HepG2 (cell line): ENCODE measurements around the gene BCL6. TPM values are rescaled to one million over a fixed set of nuclear protein-coding genes. Genes with fewer than 3 reads are reported as not detected.

Experiments used
- ATM ChIP-seq: fragments of 450-650 bp; IDR thresholded peaks from 2 replicates; pipeline ENCODE4 v1.7.1; 2017; ENCODE audit warnings: mild to moderate bottlenecking, borderline replicate concordance
- HNRNPK ChIP-seq: fragments of 200-400 bp; formaldehyde crosslinking; IDR thresholded peaks from 2 replicates; pipeline ENCODE4 v1.6.1; 2018; ENCODE audit warnings: low read length, low read depth, moderate library complexity, mild to moderate bottlenecking; ENCODE audit not compliant: poor library complexity, severe bottlenecking
- KLF13 ChIP-seq: sonication (generic); formaldehyde crosslinking; IDR thresholded peaks from 2 replicates; pipeline ENCODE4 v1.4.0; 2020; ENCODE audit warnings: mild to moderate bottlenecking, missing genetic modification reagents
- PCBP1 ChIP-seq: fragments of 200-400 bp; formaldehyde crosslinking; IDR thresholded peaks from 2 replicates; pipeline ENCODE4 v1.6.1; 2017; ENCODE audit warnings: mild to moderate bottlenecking, low read depth, low read length, borderline replicate concordance
- TSC22D2 ChIP-seq: sonication (generic); formaldehyde crosslinking; IDR thresholded peaks from 2 replicates; pipeline ENCODE4 v1.5.1; 2020; ENCODE audit warnings: missing genetic modification reagents, mild to moderate bottlenecking, borderline replicate concordance
- YY1 ChIP-seq: IDR thresholded peaks from 2 replicates; pipeline ENCODE4 v1.6.1; 2011; ENCODE audit warnings: low read length, low read depth, moderate library complexity, mild to moderate bottlenecking; ENCODE audit not compliant: insufficient read depth, insufficient replicate concordance
- ZNF225 ChIP-seq: sonication (generic); formaldehyde crosslinking; IDR thresholded peaks from 2 replicates; pipeline ENCODE4 v1.4.0; 2020; ENCODE audit warnings: mild to moderate bottlenecking, missing genetic modification reagents
- ZNF646 ChIP-seq: sonication (generic); formaldehyde crosslinking; IDR thresholded peaks from 2 replicates; pipeline ENCODE4 v1.9.0; 2021; ENCODE audit warnings: mild to moderate bottlenecking, missing genetic modification reagents
- polyA plus RNA-seq, 8 experiments: library from polyadenylated mRNA; depleted of rRNA in 3 of 8; stranded (reverse) in 7 of 8; unstranded in 1 of 8; fragments of >200 nt; fragmentation: Illumina TruSeq in 4 of 8; extraction: Trizol in 4 of 8; gene quantifications; 2 replicates each; pipeline versions ENCODE4 v1.2.1 to v1.2.3, GENCODE V29; 2011 to 2016; ENCODE audit warnings: low read depth in 4 of 8, missing spikeins in 1 of 8, mixed read lengths in 1 of 8; ENCODE audit not compliant: insufficient read depth in 1 of 8
- total RNA-seq, 5 experiments: library from RNA; depleted of rRNA; stranded (reverse); fragments of >200 nt; fragmentation: Illumina TruSeq; extraction: Trizol; gene quantifications; 2 replicates each; pipeline ENCODE4 v1.2.3, GENCODE V29; 2016; ENCODE audit warnings: low read depth in 1 of 5
- TF ChIP-seq, protein P1 (sequence below): sonication (generic); formaldehyde crosslinking; IDR thresholded peaks from 2 replicates; pipeline ENCODE4 v1.5.0; 2020; ENCODE audit warnings: mild to moderate bottlenecking, missing genetic modification reagents
- TF ChIP-seq, protein P2 (sequence below): sonication (generic); formaldehyde crosslinking; conservative IDR thresholded peaks from 2 replicates; pipeline ENCODE4 v1.4.0; 2020; ENCODE audit warnings: mild to moderate bottlenecking, missing genetic modification reagents, moderate library complexity
- TF ChIP-seq, protein P3 (sequence below): sonication (generic); formaldehyde crosslinking; conservative IDR thresholded peaks from 2 replicates; pipeline ENCODE4 v1.8.0; 2022; ENCODE audit warnings: low read depth, missing genetic modification reagents

BCL6 gene
- total and polyA plus RNA-seq, 2 of the 13 experiments (the other 11 are each of a cell fraction or from before 2014, with no cell fraction given): 21.2 to 53.7 TPM

- TF ChIP-seq, protein P1, sequence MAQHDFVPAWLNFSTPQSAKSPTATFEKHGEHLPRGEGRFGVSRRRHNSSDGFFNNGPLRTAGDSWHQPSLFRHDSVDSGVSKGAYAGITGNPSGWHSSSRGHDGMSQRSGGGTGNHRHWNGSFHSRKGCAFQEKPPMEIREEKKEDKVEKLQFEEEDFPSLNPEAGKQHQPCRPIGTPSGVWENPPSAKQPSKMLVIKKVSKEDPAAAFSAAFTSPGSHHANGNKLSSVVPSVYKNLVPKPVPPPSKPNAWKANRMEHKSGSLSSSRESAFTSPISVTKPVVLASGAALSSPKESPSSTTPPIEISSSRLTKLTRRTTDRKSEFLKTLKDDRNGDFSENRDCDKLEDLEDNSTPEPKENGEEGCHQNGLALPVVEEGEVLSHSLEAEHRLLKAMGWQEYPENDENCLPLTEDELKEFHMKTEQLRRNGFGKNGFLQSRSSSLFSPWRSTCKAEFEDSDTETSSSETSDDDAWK (CRISPR knock-in tag): no peak
- peak; percentile 27 for TF ChIP-seq YY1
- peak; percentile 67; the same call in 1 of the 2 replicates for TF ChIP-seq PCBP1
- peak; percentile 48; the same call in 1 of the 2 replicates for TF ChIP-seq TSC22D2
- TF ChIP-seq, protein P2, sequence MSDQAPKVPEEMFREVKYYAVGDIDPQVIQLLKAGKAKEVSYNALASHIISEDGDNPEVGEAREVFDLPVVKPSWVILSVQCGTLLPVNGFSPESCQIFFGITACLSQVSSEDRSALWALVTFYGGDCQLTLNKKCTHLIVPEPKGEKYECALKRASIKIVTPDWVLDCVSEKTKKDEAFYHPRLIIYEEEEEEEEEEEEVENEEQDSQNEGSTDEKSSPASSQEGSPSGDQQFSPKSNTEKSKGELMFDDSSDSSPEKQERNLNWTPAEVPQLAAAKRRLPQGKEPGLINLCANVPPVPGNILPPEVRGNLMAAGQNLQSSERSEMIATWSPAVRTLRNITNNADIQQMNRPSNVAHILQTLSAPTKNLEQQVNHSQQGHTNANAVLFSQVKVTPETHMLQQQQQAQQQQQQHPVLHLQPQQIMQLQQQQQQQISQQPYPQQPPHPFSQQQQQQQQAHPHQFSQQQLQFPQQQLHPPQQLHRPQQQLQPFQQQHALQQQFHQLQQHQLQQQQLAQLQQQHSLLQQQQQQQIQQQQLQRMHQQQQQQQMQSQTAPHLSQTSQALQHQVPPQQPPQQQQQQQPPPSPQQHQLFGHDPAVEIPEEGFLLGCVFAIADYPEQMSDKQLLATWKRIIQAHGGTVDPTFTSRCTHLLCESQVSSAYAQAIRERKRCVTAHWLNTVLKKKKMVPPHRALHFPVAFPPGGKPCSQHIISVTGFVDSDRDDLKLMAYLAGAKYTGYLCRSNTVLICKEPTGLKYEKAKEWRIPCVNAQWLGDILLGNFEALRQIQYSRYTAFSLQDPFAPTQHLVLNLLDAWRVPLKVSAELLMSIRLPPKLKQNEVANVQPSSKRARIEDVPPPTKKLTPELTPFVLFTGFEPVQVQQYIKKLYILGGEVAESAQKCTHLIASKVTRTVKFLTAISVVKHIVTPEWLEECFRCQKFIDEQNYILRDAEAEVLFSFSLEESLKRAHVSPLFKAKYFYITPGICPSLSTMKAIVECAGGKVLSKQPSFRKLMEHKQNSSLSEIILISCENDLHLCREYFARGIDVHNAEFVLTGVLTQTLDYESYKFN (CRISPR knock-in tag): no peak
- TF ChIP-seq ZNF225 (CRISPR knock-in tag): no peak
- TF ChIP-seq ZNF646 (CRISPR knock-in tag): no peak
- TF ChIP-seq, protein P3, sequence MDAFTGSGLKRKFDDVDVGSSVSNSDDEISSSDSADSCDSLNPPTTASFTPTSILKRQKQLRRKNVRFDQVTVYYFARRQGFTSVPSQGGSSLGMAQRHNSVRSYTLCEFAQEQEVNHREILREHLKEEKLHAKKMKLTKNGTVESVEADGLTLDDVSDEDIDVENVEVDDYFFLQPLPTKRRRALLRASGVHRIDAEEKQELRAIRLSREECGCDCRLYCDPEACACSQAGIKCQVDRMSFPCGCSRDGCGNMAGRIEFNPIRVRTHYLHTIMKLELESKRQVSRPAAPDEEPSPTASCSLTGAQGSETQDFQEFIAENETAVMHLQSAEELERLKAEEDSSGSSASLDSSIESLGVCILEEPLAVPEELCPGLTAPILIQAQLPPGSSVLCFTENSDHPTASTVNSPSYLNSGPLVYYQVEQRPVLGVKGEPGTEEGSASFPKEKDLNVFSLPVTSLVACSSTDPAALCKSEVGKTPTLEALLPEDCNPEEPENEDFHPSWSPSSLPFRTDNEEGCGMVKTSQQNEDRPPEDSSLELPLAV (CRISPR knock-in tag): no peak
- no peak for TF ChIP-seq ATM
- TF ChIP-seq KLF13 (CRISPR knock-in tag): no peak
- TF ChIP-seq HNRNPK: no peak
Measured at GRCh38 chr3:187741403-187742350, 3.6 kb downstream of the BCL6 start (continued).
